IPS-18c (cell line): Measurements from ENCODE around the gene HCFC1R1.
A peak's percentile ranks its signal among the peaks of the same experiment; 100 is the strongest.
"Not testable (repeated sequence)": the region's sequence is repeated elsewhere in the genome, so short reads cannot be mapped to it uniquely, and the experiment has no call there.

Experiments
- H3K4me3 ChIP-seq: 2 replicates; pipeline ENCODE4 v1.7.0; 2013; ENCODE audit warnings: low read depth, mild to moderate bottlenecking, low read length, moderate library complexity; ENCODE audit not compliant: insufficient read depth
- H3K9me3 ChIP-seq: one replicate; pipeline ENCODE4 v1.6.1; 2013; ENCODE audit warnings: mild to moderate bottlenecking, low read length, moderate library complexity; ENCODE audit not compliant: control insufficient read depth, insufficient read depth

The HCFC1R1 gene, protein sequence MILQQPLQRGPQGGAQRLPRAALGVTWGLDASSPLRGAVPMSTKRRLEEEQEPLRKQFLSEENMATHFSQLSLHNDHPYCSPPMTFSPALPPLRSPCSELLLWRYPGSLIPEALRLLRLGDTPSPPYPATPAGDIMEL

DNA sequence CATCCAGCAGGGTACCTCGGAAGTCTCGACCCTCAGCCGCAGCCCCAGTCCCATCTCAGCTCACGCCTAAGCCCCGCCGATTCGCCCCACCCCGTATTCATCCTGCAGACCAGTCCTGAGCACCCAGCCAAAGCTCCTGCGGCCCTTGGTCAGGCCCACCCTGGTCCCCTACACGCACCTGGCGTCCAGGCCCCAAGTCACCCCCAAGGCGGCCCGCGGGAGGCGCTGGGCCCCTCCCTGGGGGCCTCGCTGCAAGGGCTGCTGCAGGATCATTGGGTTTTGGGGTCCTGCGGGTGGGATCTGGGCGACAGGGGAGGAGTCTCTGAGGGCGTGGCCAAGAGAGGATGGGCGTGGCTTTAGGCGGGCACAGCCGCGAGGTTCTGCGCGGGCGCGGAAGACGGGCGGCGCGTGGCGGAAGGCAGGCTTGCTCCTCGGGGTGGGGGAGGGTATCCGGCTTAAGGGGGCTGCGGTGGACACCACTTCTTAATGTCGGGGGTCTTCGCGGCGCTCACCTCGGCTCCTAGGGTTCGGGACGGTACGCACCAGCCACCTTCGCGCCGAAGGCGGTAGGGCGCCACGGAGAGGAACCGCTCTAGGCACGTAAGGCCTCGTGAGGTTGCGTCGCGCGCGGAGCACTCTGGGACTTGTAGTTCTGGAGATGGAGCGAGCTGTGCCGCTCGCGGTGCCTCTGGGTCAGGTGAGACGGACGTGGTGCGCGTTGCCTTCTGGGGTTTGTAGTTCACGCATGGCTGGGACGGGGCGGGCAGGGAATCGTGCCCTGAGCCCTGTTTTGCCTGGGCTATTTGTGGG is at the start of gene HCFC1R1, which contains the start of gene THOC6:
Gene HCFC1R1, minus strand, starts transcription at position 274 of the 810 bp plus-strand sequence. Its CDS starts 1 bp downstream, at position 273.
Gene THOC6, plus strand, starts transcription at position 367 of the 810 bp plus-strand sequence. Its CDS starts 292 bp downstream, at position 659.
- peak within 1 kb of the TSS; percentile 86 for H3K4me3 ChIP-seq
- H3K9me3 ChIP-seq: no peaks in the 10 kb centered on the region

DNA sequence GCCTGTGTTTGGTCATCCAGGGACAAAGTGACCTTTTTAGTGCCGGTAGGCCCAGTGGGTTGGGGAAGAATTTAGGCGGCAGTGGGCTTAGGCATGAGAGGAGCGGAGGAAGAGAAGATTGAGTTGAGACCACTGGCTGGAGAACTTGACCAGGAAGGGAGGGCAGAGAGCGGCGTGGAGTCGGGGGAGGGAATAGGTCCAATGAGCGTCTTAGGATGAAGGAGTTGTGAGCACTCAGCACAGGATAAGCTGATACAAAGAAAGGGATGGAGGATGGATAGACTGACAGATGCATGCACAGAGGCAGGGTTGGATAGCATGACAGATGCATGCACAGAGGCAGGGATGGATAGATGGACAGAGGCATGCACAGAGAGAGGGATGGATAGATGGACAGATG is 49.7 kb upstream of the HCFC1R1 start:
- Histone ChIP-seq H3K4me3 (no peak overlapping the region), H3K9me3 (no peaks in the 10 kb centered on the region)

DNA sequence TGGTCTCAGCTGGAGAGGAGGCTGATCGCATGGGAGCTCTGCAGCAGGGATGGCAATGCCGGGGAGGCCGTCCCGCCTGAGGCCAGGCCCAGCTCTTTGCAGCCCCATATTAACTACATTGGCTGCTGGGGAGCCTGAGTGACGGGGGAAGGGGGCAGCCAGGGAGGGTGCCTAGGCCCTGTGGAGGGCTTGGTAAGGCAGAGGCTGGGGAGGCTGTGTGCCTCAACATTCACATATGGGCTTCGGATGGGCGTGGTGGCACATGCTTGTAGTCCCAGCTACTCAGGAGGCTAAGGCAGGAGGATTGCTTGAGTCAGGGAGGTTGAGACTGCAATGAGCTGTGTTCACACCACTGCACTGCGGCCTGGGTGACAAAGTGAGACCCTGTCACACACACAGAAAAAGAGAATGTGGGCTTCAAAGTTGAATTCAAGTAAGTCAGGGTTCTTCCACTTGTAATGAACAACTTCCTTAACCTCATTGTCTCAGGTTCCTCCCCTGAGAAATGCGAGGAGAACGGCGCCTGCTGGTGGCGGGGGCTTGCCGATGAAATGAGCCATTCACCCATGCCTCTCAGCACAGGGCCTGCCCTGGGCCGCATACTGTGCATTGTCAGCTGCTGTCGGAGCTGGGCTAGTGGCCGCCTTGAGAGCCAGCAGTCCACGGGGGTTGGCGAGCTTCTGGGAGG is 49.0 kb upstream of the HCFC1R1 start:
- H3K9me3 ChIP-seq, H3K4me3 ChIP-seq: not testable (repeated sequence)

GRCh38 chr16:3072148-3072547 is 48.4 kb upstream of the HCFC1R1 start:
- not testable (repeated sequence) for H3K9me3 ChIP-seq, H3K4me3 ChIP-seq

DNA sequence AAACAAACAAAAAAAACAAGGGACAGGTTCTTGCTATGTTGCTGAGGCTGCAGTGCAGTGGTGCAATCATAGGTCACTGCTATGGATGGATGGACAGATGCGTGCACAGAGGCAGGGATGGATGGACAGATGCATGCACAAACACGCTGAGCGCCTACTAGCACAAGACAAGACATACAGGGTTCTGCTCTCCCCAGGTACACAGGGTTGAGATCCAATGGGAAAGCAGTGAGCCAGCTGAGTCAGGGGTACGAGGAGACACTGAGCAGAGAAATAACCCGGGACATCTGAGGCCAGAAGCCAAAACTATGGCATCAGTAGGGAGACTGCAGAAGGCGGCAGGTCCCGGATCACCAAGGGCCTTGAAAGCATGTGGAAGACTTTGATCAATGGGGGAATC is 47.9 kb upstream of the HCFC1R1 start:
- Histone ChIP-seq H3K9me3 (no peaks in the 10 kb centered on the region), H3K4me3 (no peak overlapping the region)

- no peaks in the 10 kb centered on the region for H3K9me3 ChIP-seq
- no peak overlapping the region for H3K4me3 ChIP-seq
Observed at GRCh38 chr16:3070608-3071111, 46.9 kb upstream of the HCFC1R1 start.

GRCh38 chr16:3069146-3069545 is 45.4 kb upstream of the HCFC1R1 start:
- H3K4me3 ChIP-seq, H3K9me3 ChIP-seq: not testable (repeated sequence)

- no peak overlapping the region for H3K4me3 ChIP-seq
- H3K9me3 ChIP-seq: no peaks in the 10 kb centered on the region
Observed at GRCh38 chr16:3068487-3068886, 44.7 kb upstream of the HCFC1R1 start.

DNA sequence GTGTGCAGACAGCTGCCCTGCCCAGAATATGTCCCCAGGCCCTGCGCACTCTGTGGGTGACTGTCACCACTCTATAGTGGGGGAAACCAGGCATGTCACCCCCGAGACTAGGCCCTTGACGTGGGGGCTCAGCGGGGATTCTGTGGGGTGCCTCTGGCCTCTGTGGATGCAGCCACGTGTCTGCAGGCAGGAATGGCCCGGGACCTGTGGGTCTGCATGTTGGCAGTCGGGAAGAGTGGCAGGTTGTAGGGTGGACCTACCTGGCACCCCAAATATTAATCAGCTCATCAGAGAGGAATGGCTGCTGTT is 42.7 kb upstream of the HCFC1R1 start:
- no peak overlapping the region for H3K4me3 ChIP-seq

GRCh38 chr16:3065742-3066439 is 42.1 kb upstream of the HCFC1R1 start:
- H3K4me3 ChIP-seq: no peak overlapping the region
- H3K9me3 ChIP-seq: no peaks in the 10 kb centered on the region

More for the DNA sequence above, 42.7 kb upstream of the HCFC1R1 start:
- no peaks in the 10 kb centered on the region for H3K9me3 ChIP-seq

DNA sequence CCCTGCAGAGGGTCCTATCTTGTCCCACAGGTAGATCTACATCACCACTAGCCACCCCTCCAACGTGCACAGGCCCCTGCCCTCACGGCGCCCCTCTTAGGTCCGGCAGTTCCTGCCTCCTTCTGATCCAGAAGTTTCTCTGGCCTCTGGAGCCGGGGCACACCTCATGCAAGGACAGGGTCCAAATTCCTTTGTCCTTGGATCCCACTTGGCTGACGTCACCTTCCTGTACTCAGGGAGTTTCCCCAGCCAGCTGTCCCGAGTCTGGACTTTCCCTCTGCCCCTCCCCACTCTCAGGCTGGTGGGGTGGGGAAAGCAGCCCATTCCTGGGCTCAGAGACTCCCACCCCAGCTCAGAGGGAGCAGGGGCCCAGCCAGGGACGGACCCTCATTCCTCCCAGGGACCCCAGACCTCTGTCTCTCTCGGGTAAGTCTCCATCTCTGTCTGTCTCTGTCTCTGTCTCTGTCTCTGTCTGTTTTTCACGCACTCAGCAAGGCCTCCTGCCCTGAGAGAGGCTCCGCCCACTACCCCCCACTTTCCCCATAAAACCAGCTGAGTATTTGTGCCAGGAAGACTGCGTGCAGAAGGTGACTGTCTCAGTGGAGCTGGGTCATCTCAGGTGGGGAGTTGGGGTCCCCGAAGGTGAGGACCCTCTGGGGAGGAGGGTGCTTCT is 41.5 kb upstream of the HCFC1R1 start, which contains the start of gene IL32:
Gene IL32, plus strand, starts transcription at position 572 of the 673 bp plus-strand sequence. CDS start 172 bp downstream, outside the sequence.
- Histone ChIP-seq H3K4me3 (no peak within 1 kb of the TSS), H3K9me3 (no peaks in the 10 kb centered on the region)

DNA sequence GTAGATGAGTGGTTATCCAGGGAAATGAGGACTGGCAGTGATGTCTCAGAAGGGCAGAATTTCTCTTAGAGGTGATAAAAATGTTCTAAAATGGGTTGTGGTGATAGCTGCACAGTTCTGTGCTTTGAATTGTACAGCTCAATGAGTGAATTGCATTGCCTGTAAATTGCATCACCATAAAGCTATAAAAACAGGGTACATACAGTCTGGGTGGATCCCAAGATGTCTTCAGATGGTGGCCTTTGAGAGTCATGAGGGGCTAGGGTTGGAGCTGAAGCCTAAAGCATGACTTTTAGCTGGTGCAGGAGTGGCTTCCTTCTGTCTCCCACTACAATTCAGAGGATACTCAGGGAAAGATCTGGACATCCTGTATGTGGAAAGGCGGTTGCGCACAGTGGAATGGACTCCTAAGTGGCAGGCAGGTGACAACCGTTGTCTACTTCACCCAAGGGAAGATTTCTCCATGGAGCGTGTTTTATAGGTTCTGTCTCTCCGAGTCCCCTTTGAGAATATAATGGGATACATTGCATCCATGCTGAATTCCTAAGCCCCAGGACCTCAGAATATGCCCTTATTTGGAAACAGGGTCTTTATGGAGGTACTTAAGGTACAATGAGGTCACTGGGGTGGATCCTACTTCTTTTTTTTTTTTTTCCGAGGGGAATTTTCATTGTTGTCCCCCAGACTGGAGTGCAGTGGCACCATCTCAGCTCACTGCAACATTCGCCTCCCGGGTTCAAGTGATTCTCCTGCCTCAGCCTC is 40.1 kb upstream of the HCFC1R1 start:
- Histone ChIP-seq H3K4me3 (no peak overlapping the region), H3K9me3 (no peaks in the 10 kb centered on the region)

- no peak overlapping the region for H3K4me3 ChIP-seq
- H3K9me3 ChIP-seq: no peaks in the 10 kb centered on the region
Observed at GRCh38 chr16:3062553-3062952, 38.8 kb upstream of the HCFC1R1 start.

DNA sequence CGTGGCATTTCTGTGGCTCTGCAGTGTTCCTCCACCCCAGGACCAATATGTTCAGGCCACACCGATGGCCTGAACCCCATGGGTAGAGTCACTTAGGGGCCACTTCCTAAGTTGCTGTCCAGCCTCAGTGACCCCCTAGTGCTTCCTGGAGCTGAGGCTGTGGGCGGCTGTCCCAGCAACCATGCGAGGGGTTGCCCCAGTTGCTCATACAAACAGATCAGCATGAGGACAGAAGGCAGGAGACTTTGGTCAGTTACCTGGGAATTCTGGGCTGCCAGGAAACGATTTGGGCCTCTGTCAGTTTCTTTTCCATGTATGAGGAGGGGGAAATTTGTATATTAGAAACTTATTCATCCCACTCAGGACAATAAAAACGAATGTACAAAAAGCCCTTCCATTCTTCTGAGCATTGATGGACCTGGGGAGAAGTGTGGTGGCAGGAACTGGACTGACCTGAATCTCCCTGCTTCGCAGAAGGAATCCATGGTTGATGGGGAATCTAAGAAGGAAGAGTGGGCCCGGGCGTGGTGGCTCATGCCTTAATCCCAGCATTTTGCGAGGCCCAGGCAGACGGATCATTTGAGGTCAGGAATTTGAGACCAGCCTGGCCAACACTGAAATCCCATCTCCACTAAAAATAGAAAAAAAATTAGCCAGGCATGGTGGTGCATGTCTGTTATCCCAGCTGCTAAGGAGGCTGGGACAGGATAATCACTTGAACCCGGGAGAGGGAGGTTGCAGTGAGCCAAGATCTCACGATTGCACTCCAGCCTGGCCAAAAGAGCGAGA is 36.8 kb upstream of the HCFC1R1 start:
- Histone ChIP-seq H3K9me3 (no peaks in the 10 kb centered on the region), H3K4me3 (no peak overlapping the region)

DNA sequence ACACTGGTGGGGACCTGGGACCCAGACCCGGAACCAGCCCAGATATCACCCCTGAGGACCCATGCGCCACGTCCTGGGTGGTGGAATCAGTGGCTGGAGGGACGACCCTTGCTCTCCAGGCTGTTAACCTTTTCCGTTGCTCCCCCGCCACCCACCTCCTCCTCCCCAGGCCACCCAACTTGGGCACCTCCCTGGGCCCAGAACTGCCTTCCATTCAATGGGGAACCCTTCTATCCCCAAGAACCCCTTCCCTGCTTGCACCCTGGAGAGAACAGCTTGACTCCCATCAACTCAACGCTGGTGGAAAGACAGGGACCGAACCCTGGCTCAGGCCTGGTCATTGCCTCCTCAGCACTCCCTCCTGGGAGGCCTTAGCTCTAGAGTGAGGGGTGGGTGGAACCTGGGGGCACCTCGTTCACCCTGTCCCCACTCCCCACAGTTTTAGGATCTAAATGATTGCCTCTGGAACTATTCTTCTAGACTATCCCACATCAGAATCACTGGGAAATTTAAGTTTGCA is 36.0 kb upstream of the HCFC1R1 start:
- H3K4me3 ChIP-seq: peak overlapping the region; percentile 79; the same call in 1 of the 2 replicates
- no peaks in the 10 kb centered on the region for H3K9me3 ChIP-seq
